Fibroblast of pulmonary artery (primary cell): ENCODE data around the gene TPSD1.

Source experiments
- DNase-seq: peaks from one replicate; pipeline ENCODE4 v3.0.0-alpha.2; 2010; ENCODE audit warnings: low read depth
- H3K4me3 ChIP-seq: replicated peaks from 2 replicates; pipeline ENCODE4 v1.5.1; 2011; ENCODE audit warnings: low read depth, mild to moderate bottlenecking, control low read depth, low read length, moderate library complexity
- TF ChIP-seq, protein P1 (sequence below): IDR thresholded peaks from 2 replicates; pipeline ENCODE4 v1.5.1; 2011; ENCODE audit warnings: mild to moderate bottlenecking, control low read depth, low read length, inconsistent platforms; ENCODE audit errors: missing control alignments

TPSD1 gene

DNA sequence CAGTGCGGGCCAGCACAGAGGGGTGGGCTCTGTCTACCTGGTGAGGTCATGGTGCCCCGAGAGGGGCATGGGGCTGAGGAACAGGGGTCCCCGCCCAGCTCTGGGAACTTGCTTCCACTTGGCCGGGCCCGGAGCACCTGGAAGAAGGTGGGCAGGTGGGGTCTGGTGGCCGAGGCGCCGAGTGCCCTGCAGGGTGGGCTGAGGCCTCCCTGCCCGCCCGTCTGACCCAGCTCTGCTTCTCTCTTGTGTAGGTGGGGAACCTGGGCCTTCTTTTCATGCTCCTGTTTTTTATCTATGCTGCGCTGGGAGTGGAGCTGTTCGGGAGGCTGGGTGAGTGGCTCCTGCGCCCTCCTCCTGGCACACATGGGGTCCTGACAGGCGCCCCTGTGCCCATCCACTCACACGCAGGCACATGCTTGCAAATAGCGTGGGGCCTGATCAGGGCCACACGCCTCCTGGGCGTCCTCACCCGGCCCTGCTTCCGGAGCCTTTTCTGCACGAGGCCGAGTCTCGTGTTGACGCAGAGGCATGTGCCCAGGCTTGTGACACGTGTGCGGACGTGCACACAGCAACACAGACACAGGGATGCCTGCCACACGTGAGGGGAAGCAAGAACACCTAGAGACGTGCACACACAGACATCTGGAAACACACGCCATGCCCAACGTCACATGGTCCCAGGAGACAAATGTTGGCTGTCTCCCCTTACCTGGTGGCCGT, 39.0 kb upstream of the TPSD1 start:
- H3K4me3 ChIP-seq = no peak overlapping the region
- TF ChIP-seq, protein P1, sequence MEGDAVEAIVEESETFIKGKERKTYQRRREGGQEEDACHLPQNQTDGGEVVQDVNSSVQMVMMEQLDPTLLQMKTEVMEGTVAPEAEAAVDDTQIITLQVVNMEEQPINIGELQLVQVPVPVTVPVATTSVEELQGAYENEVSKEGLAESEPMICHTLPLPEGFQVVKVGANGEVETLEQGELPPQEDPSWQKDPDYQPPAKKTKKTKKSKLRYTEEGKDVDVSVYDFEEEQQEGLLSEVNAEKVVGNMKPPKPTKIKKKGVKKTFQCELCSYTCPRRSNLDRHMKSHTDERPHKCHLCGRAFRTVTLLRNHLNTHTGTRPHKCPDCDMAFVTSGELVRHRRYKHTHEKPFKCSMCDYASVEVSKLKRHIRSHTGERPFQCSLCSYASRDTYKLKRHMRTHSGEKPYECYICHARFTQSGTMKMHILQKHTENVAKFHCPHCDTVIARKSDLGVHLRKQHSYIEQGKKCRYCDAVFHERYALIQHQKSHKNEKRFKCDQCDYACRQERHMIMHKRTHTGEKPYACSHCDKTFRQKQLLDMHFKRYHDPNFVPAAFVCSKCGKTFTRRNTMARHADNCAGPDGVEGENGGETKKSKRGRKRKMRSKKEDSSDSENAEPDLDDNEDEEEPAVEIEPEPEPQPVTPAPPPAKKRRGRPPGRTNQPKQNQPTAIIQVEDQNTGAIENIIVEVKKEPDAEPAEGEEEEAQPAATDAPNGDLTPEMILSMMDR = no peak
- DNase-seq = no peak

DNA sequence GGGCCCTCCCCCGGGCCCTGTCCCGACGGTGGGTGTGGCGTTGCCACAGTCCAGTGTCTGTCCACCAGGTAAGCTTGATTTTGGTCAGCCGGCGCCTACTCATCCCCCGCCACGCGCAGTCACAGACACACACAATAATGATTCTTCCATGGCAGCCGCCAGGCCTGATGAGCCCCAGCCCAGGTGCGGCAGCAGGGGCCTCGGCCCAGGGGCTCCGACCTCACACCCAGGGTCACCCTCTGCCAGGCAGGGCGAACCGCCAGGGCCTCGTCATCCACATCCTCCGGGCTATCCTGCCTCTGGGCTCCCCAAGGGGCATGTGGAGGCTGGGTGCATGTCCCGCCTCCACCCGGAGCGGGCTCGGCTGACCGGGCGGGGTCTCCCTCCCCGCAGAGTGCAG, 38.3 kb upstream of the TPSD1 start:
- no peak for DNase-seq
- TF ChIP-seq, protein P1 = no peak
- no peak overlapping the region for H3K4me3 ChIP-seq

DNA sequence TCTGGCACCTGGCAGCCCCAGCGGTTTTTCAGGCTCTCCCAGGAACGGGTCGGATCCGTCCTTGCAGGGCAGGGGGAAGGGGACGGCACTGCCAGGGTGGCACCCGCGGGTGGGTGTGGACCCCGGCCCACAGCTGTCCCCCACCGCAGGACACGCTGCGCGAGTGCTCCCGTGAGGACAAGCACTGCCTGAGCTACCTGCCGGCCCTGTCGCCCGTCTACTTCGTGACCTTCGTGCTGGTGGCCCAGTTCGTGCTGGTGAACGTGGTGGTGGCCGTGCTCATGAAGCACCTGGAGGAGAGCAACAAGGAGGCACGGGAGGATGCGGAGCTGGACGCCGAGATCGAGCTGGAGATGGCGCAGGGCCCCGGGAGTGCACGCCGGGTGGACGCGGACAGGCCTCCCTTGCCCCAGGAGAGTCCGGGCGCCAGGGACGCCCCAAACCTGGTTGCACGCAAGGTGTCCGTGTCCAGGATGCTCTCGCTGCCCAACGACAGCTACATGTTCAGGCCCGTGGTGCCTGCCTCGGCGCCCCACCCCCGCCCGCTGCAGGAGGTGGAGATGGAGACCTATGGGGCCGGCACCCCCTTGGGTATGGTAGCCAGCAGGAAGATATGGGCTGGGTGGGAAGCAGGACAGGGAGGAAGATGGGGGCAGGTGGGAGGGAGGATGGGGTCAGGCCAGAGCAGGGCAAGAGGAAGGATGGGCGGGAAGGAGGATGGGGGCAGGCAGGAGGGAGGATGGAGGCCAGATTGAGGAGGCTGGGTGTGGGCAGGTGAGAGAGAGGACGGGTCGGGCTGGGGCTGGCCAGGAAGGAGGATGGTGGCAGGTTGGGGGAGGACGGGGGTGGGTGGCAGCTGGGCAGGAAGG, 37.6 kb upstream of the TPSD1 start:
- TF ChIP-seq, protein P1 = no peak
- no peak for DNase-seq
- H3K4me3 ChIP-seq = no peak overlapping the region

DNA sequence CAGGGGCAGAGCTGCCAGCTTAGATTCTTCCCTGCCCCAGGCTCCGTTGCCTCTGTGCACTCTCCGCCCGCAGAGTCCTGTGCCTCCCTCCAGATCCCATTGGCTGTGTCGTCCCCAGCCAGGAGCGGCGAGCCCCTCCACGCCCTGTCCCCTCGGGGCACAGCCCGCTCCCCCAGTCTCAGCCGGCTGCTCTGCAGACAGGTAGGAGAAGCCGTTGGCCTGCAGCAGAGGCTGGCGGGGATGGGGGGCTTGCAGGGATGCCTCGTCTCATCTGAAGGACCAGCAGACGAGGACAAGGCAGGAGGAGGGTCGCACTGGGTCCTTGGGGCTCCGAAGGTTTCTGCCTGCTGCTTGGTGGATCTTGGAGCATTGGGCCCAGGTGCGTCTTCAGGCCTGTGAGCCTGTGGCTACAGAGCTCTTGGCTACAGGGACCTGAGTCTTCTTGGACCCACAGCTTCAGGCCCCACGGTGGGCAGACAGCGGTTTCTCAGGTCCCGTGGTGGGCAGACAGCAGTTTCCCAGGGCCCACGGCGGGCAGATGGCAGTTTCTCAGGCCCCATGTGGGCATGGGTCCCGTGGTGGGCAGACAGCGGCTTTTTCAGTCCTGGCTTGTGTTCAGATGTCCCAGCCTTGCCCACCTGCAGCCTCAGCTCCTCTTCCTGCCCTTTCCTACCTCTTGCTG, 36.8 kb upstream of the TPSD1 start:
- TF ChIP-seq, protein P1 = no peak
- DNase-seq = no peak
- no peak overlapping the region for H3K4me3 ChIP-seq

DNA sequence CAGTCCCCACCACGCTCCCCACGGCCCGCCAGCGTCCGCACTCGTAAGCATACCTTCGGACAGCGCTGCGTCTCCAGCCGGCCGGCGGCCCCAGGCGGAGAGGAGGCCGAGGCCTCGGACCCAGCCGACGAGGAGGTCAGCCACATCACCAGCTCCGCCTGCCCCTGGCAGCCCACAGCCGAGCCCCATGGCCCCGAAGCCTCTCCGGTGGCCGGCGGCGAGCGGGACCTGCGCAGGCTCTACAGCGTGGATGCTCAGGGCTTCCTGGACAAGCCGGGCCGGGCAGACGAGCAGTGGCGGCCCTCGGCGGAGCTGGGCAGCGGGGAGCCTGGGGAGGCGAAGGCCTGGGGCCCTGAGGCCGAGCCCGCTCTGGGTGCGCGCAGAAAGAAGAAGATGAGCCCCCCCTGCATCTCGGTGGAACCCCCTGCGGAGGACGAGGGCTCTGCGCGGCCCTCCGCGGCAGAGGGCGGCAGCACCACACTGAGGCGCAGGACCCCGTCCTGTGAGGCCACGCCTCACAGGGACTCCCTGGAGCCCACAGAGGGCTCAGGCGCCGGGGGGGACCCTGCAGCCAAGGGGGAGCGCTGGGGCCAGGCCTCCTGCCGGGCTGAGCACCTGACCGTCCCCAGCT, 35.7 kb upstream of the TPSD1 start:
- no peak for DNase-seq
- TF ChIP-seq, protein P1 = no peak
- H3K4me3 ChIP-seq = no peak overlapping the region

DNA sequence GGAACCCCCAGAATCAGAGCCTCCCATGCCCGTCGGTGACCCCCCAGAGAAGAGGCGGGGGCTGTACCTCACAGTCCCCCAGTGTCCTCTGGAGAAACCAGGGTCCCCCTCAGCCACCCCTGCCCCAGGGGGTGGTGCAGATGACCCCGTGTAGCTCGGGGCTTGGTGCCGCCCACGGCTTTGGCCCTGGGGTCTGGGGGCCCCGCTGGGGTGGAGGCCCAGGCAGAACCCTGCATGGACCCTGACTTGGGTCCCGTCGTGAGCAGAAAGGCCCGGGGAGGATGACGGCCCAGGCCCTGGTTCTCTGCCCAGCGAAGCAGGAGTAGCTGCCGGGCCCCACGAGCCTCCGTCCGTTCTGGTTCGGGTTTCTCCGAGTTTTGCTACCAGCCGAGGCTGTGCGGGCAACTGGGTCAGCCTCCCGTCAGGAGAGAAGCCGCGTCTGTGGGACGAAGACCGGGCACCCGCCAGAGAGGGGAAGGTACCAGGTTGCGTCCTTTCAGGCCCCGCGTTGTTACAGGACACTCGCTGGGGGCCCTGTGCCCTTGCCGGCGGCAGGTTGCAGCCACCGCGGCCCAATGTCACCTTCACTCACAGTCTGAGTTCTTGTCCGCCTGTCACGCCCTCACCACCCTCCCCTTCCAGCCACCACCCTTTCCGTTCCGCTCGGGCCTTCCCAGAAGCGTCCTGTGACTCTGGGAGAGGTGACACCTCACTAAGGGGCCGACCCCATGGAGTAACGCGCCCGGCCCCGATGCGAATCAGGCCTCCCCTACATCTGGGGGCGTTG, 34.8 kb upstream of the TPSD1 start:
- DNase-seq = no peak
- H3K4me3 ChIP-seq = no peak overlapping the region
- TF ChIP-seq, protein P1 = no peak
